ENCODE measurements around the gene FUT7.
A peak's percentile ranks its signal among the peaks of the same experiment; 100 is the strongest.

FUT7 gene

GRCh38 chr9:137050570-137050969 lies 18.7 kb upstream of the FUT7 start:
- DNase-seq (ENCODE audit: low read depth in 3 of 3, low spot score in 1 of 3), result no peak

- DNase-seq (ENCODE audit: low read depth in 3 of 3, low spot score in 1 of 3), result peak in 1 of 3 donors; percentile 37
Observed at GRCh38 chr9:137049544-137050449, 17.9 kb upstream of the FUT7 start.

GRCh38 chr9:137048655-137049543 lies 17.0 kb upstream of the FUT7 start:
- DNase-seq (ENCODE audit: low read depth in 3 of 3, low spot score in 1 of 3), result no peak

- peak; percentile 51 to 74 (median 54) for DNase-seq (ENCODE audit: low read depth in 3 of 3, low spot score in 1 of 3)
Observed at GRCh38 chr9:137046088-137046787, 14.3 kb upstream of the FUT7 start, which contains the start of gene NPDC1. Gene NPDC1 (minus strand): TSS chr9:137046177. CDS start chr9:137045989, 188 bp downstream.

- DNase-seq (ENCODE audit: low read depth in 3 of 3, low spot score in 1 of 3), result no peak
Observed at GRCh38 chr9:137045294-137046087, 13.6 kb upstream of the FUT7 start.

- DNase-seq (ENCODE audit: low read depth in 3 of 3, low spot score in 1 of 3), result no peak
Observed at GRCh38 chr9:137044502-137045177, 12.8 kb upstream of the FUT7 start.

GRCh38 chr9:137044037-137044436 lies 12.1 kb upstream of the FUT7 start:
- DNase-seq (ENCODE audit: low read depth in 3 of 3, low spot score in 1 of 3), result no peak

GRCh38 chr9:137042751-137043727 lies 11.2 kb upstream of the FUT7 start:
- DNase-seq (ENCODE audit: low read depth in 3 of 3, low spot score in 1 of 3), result no peak

GRCh38 chr9:137041124-137041523 lies 9.2 kb upstream of the FUT7 start:
- no peak for DNase-seq (ENCODE audit: low read depth in 3 of 3, low spot score in 1 of 3)

GRCh38 chr9:137040568-137040967 lies 8.7 kb upstream of the FUT7 start:
- no peak for DNase-seq (ENCODE audit: low read depth in 3 of 3, low spot score in 1 of 3)

- no peak for DNase-seq (ENCODE audit: low read depth in 3 of 3, low spot score in 1 of 3)
Observed at GRCh38 chr9:137039611-137040366, 7.9 kb upstream of the FUT7 start.

- DNase-seq (ENCODE audit: low read depth in 3 of 3, low spot score in 1 of 3), result no peak
Observed at GRCh38 chr9:137038916-137039315, 7.0 kb upstream of the FUT7 start.

- DNase-seq (ENCODE audit: low read depth in 3 of 3, low spot score in 1 of 3), result no peak
Observed at GRCh38 chr9:137037483-137037882, 5.6 kb upstream of the FUT7 start.

- DNase-seq (ENCODE audit: low read depth in 3 of 3, low spot score in 1 of 3), result no peak
Observed at GRCh38 chr9:137037035-137037434, 5.1 kb upstream of the FUT7 start.

GRCh38 chr9:137035937-137036336 lies 4.0 kb upstream of the FUT7 start:
- no peak for DNase-seq (ENCODE audit: low read depth in 3 of 3, low spot score in 1 of 3)

- DNase-seq (ENCODE audit: low read depth in 3 of 3, low spot score in 1 of 3), result no peak
Observed at GRCh38 chr9:137035507-137035834, 3.6 kb upstream of the FUT7 start.

- peak; percentile 71 to 80 (median 75) for DNase-seq (ENCODE audit: low read depth in 3 of 3, low spot score in 1 of 3)
Observed at GRCh38 chr9:137034709-137035506, 3.0 kb upstream of the FUT7 start.

Measured in stimulated activated CD4-positive, alpha-beta T cell treated with anti-CD3 and anti-CD28 coated beads, TNF-alpha, amount 100 ng/mL, for 1 hour (primary cell).